T-helper 1 cell (primary cell): ENCODE data around the gene TMEM14B.
"Not testable (repeated sequence)": the region's sequence is repeated elsewhere in the genome, so short reads cannot be mapped to it uniquely, and the experiment has no call there.

Experiments
- DNase-seq, 5 donors: peaks; one replicate each; pipeline ENCODE4 v3.0.0-alpha.2; 2012 to 2020
- total RNA-seq, 4 donors: gene quantifications; one replicate each; lab custom pipeline; 2026; lab: John Stamatoyannopoulos, UW

Gene TMEM14B
- 18.8 to 24.6 (median 21.2) reads per million in 4 donors for total RNA-seq

GRCh38 chr6:10747251-10747972 is at the start of gene TMEM14B:
Gene TMEM14B, plus strand, starts transcription at chr6:10747805. Its CDS starts 1,441 bp downstream, at chr6:10749246.
- DNase-seq = peak; percentile 98 to 99 (median 99)

GRCh38 chr6:10713962-10714361 is 33.6 kb upstream of the TMEM14B start:
- no peak for DNase-seq

GRCh38 chr6:10719296-10719963 is 28.2 kb upstream of the TMEM14B start:
- peak in 3 of 5 donors; percentile 7 to 55 (median 16) for DNase-seq

GRCh38 chr6:10719964-10720264 is 27.7 kb upstream of the TMEM14B start:
- DNase-seq = no peak

- peak; percentile 30 to 70 (median 43) for DNase-seq
Measured at GRCh38 chr6:10720265-10720959, 27.2 kb upstream of the TMEM14B start.

GRCh38 chr6:10720960-10721849 is 26.4 kb upstream of the TMEM14B start:
- peak in 1 of 5 donors; percentile 4 for DNase-seq

DNA sequence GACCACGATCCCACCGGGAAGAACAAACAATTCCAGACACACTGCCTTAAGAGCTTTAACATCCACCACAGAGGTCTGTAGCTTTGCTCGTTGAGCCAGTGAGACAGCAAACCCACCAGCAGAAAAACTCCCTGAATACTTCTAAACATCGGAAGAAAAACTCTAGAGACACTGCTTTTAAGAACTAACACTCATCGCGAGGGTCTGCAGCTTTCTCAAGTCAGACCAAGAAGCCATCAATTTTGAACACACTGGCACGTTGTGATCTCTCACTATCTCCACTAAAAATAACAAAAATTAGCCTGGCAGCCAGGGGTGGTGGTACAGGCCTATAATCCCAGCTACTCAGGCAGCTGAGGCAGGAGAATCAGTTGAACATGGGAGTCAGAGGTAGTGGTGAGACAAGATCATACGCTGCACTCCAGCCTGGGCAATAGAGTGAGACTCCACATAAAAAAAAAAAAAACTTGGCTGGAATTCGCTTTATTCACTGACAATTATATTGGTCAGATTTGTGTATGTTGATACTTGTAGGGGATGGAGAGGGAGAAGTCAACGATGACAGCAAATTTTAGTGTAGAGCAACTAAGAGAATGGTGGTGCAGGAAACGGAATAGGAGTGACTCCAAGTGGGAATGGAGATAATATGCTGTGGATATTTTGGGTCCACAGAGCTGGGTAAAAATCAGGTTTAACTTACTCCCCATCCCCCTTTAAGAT is 25.6 kb upstream of the TMEM14B start:
- DNase-seq = no peak

GRCh38 chr6:10722570-10722819 is 25.1 kb upstream of the TMEM14B start:
- DNase-seq = no peak

GRCh38 chr6:10722820-10723566 is 24.6 kb upstream of the TMEM14B start, which contains the start of gene TMEM14C:
Gene TMEM14C, plus strand, starts transcription at chr6:10723070. Its CDS starts 1,544 bp downstream, at chr6:10724614.
- DNase-seq = peak; percentile 62 to 87 (median 67)

DNA sequence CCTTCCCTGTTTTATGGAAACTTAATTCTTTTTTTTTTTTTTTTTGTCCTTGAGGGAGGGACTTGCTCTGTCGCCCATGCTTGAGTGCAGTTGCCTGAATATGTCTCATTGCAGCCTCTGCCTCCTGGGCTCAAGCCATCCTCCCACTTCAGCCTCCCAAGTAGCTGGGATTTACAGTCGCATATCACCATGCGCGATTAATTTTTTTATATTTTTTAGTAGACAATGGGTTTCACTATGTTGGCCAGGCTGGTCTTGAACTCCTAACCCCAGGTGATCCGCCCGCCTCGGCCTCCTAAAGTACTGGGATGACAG is 24.1 kb upstream of the TMEM14B start:
- DNase-seq = no peak

- DNase-seq = no peak
Measured at GRCh38 chr6:10725044-10725443, 22.6 kb upstream of the TMEM14B start.

DNA sequence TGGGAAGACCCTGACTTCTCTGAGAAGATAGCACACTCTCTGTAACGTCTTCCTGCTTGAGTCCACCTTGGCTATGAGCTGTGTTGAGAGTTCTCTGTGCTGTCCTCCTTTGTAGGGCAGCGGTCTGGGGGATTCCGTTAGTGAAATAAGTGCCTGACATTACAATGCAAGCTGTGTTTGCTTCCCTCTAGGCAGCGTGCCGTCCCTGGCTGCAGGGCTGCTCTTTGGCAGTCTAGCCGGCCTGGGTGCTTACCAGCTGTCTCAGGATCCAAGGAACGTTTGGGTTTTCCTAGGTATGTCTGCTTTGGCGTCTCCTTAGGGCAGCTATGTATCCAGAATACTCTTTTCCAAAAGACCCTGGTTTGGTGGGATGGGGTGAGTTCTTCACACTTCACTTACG is 21.9 kb upstream of the TMEM14B start:
- DNase-seq = no peak

- DNase-seq = no peak
Measured at GRCh38 chr6:10730254-10730653, 17.4 kb upstream of the TMEM14B start.

- no peak for DNase-seq
Measured at GRCh38 chr6:10733151-10733715, 14.4 kb upstream of the TMEM14B start.

DNA sequence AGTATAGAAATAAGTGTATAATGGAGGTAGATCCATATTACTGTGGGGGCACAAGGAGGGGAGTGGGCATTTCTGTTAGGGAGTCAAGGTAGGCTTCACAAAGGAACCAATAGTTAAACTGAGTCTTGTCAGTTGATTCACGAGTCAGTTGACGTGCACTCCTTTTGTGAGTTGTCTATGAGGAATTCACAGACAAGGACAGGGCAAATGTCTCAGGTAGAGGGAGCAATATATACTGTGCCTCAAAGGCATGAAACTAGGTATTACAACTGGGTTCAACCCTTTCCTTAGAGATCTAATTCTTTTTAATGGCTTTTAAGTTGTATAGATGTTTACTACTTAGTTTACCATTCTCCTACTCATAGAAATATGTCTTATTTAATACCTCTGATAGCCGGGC is 13.7 kb upstream of the TMEM14B start:
- no peak for DNase-seq

DNA sequence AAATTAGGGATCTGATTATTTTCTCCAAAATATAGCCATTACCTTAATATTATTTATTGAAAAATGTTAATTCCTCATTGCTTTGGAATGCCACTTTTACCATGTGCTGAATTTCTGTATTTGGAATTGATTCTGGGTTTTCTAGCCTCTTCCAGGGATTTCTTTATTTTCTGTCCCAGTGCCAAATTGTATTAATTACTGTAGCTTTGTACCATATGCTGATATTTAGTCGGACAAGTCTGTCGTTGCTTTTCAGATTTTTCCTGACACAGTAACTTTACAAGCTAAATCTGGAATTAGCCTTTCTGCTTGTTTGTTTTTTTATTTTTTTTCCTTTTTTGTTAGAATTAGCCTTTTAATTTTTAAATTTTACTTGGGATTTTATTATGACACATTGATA is 10.9 kb upstream of the TMEM14B start:
- no peak for DNase-seq

DNA sequence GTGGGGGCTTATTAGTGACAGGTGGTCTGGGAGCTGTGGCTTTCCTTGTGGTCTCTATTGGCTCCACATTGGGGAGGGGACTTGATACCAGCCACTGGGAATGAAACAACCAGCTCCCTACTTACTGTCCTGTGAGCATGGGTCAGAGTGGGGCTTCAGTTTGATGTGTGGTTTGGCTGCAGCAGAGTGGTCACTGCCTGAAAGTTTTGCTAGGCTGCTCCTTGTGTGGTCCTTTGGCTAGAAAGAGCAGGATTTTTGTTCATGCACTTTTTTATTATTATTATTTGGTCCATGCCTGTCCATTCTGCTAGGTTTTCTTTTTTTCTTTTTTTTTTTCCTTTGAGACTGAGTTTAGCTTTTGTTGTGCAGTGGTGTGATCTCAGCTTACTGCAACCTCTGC is 7.5 kb upstream of the TMEM14B start:
- DNase-seq = no peak

GRCh38 chr6:10741643-10742042 is 6.0 kb upstream of the TMEM14B start:
- not testable (repeated sequence) for DNase-seq

- no peak for DNase-seq
Measured at GRCh38 chr6:10742251-10742650, 5.4 kb upstream of the TMEM14B start.

GRCh38 chr6:10743515-10743914 is 4.1 kb upstream of the TMEM14B start:
- DNase-seq = no peak

DNA sequence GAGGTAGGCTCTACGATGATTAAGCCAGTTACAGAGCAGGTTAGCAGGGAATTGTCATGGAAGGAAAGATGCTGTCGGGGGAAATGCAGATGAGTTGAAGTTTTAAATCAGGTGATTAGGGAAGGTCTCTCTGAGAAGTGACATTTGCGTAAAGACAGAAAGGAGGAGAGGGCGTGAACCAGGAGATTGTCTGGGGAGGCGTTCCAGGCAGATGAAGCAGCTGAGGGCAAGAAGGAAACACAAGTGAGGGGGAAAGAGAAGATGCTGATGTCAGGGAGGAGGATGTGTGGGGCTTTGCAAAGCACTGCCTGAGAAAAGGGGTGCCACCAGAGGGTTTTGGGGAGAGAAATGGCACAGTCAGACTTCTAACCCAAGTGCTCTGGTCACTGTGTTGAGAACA is 2.5 kb upstream of the TMEM14B start:
- DNase-seq = no peak

- no peak for DNase-seq
Measured at GRCh38 chr6:10746915-10747250, 722 bp upstream of the TMEM14B start.
